HCT116 (cell line): ENCODE measurements around the gene NFS1. TPM values are rescaled to one million over a fixed set of nuclear protein-coding genes. Genes with fewer than 3 reads are reported as not detected.

Experiments
- ATAC-seq: fragments of 200-7000 bp; cut with Tn5 transposase; 2 replicates; pipeline ENCODE4 v1.9.1; 2020; ENCODE audit warnings: mild to moderate bottlenecking, moderate library complexity
- BruUV-seq: library from RNA; stranded (reverse); fragments of 400-500 nt; replicated peaks from 2 replicates; lab custom pipeline; 2021; lab: Mats Ljungman, UMichigan
- CTCF ChIA-PET: fragments of 300-600 bp; sonication (Branson Sonifier 250); formaldehyde crosslinking; loops from one replicate; lab custom pipeline; 2021; ENCODE audit warnings: antibody characterized with exemption; lab: Charles Lee
- POLR2A ChIA-PET: fragments of 300-600, 350-600 bp; sonication (Branson Sonifier 250); formaldehyde crosslinking; loops from one replicate; lab custom pipeline; 2021; ENCODE audit warnings: antibody characterized with exemption; lab: Charles Lee
- RAD21 ChIA-PET, 2 experiments: fragments of 300-600 bp; sonication (Branson Sonifier 250); formaldehyde crosslinking; loops; one replicate each; lab custom pipeline; 2023; ENCODE audit warnings: low total read pairs in 2 of 2; ENCODE audit not compliant: uncharacterized antibody in 2 of 2, unreplicated experiment in 2 of 2, low non-redundant PET in 1 of 2; lab: Charles Lee
- DNase-seq: peaks from one replicate; pipeline ENCODE4 v3.0.0-alpha.2; 2010; ENCODE audit warnings: low read depth, low spot score
- H2AFZ ChIP-seq: fragments of 200-600 bp; shearing (Covaris generic), sonication (generic); 2 replicates; pipeline ENCODE4 v1.6.1; 2017; ENCODE audit warnings: low read depth, mixed run types, mixed read lengths, antibody characterized with exemption, low read length; ENCODE audit not compliant: poor library complexity, severe bottlenecking
- H3K27ac ChIP-seq: 2 replicates; pipeline ENCODE4 v1.5.1; 2012; ENCODE audit warnings: low read depth, low read length
- H3K27me3 ChIP-seq: fragments of 200-600 bp; sonication (generic); 2 replicates; pipeline ENCODE4 v1.6.1; 2016; ENCODE audit warnings: mixed run types, low read length, mixed read lengths; ENCODE audit not compliant: insufficient read depth
- H3K36me3 ChIP-seq, 2 experiments: fragments of 200-500 bp in 1 of 2; fragments of 200-600 bp in 1 of 2; sonication (Bioruptor generic) in 1 of 2; sonication (generic) in 1 of 2; 2 replicates each; pipeline versions ENCODE4 v1.5.1 to v1.6.1; 2014 to 2016; ENCODE audit warnings: low read length in 2 of 2, inconsistent platforms in 1 of 2, mixed read lengths in 1 of 2, mixed run types in 1 of 2; ENCODE audit not compliant: insufficient read depth in 2 of 2, control insufficient read depth in 1 of 2
- H3K4me1 ChIP-seq, 2 experiments: fragments of 200-600 bp in 1 of 2; sonication (generic) in 1 of 2; 2 replicates each; pipeline versions ENCODE4 v1.5.1 to v1.6.1; 2012 to 2017; ENCODE audit warnings: low read length in 2 of 2, inconsistent platforms in 1 of 2, mild to moderate bottlenecking in 1 of 2, mixed read lengths in 1 of 2, mixed run types in 1 of 2, moderate library complexity in 1 of 2; ENCODE audit not compliant: insufficient read depth in 2 of 2, control insufficient read depth in 1 of 2
- H3K4me2 ChIP-seq: fragments of 200-600 bp; sonication (generic); 2 replicates; pipeline ENCODE4 v1.6.1; 2017; ENCODE audit warnings: mixed run types, low read length, mixed read lengths
- H3K4me3 ChIP-seq, 2 experiments: fragments of 200-600 bp in 1 of 2; sonication (generic) in 1 of 2; replicated peaks in 1 of 2; 2 replicates each; pipeline ENCODE4 v1.5.1; 2011 to 2016; ENCODE audit warnings: low read length in 2 of 2, control low read depth in 1 of 2, low read depth in 1 of 2, mild to moderate bottlenecking in 1 of 2, mixed read lengths in 1 of 2, mixed run types in 1 of 2
- H3K79me2 ChIP-seq: fragments of 200-600 bp; sonication (generic); 2 replicates; pipeline ENCODE4 v1.6.1; 2017; ENCODE audit warnings: mild to moderate bottlenecking, mixed run types, low read length, moderate library complexity, mixed read lengths; ENCODE audit not compliant: insufficient read depth
- H3K9ac ChIP-seq: fragments of 200-600 bp; sonication (generic); 2 replicates; pipeline ENCODE4 v1.6.1; 2016; ENCODE audit warnings: low read length, mixed read lengths
- H3K9me2 ChIP-seq: fragments of 200-600 bp; sonication (generic), shearing (Covaris generic); 2 replicates; pipeline ENCODE4 v1.6.1; 2017; ENCODE audit warnings: mixed run types, mild to moderate bottlenecking, moderate library complexity; ENCODE audit not compliant: insufficient read depth
- H3K9me3 ChIP-seq, 2 experiments: fragments of 200-500 bp in 1 of 2; fragments of 200-600 bp in 1 of 2; sonication (Bioruptor generic) in 1 of 2; sonication (generic) in 1 of 2; 2 replicates each; pipeline ENCODE4 v1.6.1; 2014 to 2017; ENCODE audit warnings: low read length in 2 of 2, mixed read lengths in 2 of 2, inconsistent platforms in 1 of 2, low read depth in 1 of 2, mild to moderate bottlenecking in 1 of 2, mixed run types in 1 of 2, moderate library complexity in 1 of 2; ENCODE audit not compliant: control insufficient read depth in 1 of 2, insufficient read depth in 1 of 2
- H4K20me1 ChIP-seq: fragments of 200-600 bp; sonication (generic), shearing (Covaris generic); 2 replicates; pipeline ENCODE4 v1.6.1; 2017; ENCODE audit warnings: mixed run types, mild to moderate bottlenecking, moderate library complexity; ENCODE audit not compliant: insufficient read depth
- CTCF ChIP-seq, 3 experiments: fragments of 200-600 bp in 1 of 3; sonication (generic) in 1 of 3; IDR thresholded peaks in 2 of 3; conservative IDR thresholded peaks in 1 of 3; 2 replicates each; pipeline ENCODE4 v1.5.1; 2012 to 2017; ENCODE audit warnings: low read depth in 2 of 3, low read length in 2 of 3, antibody characterized with exemption in 1 of 3, borderline replicate concordance in 1 of 3, control low read depth in 1 of 3, mild to moderate bottlenecking in 1 of 3, mixed read lengths in 1 of 3, mixed run types in 1 of 3, moderate library complexity in 1 of 3; ENCODE audit not compliant: insufficient read depth in 1 of 3
- ELF1 ChIP-seq: IDR thresholded peaks from 2 replicates; pipeline ENCODE4 v1.6.1; 2012; ENCODE audit warnings: low read depth, borderline replicate concordance
- REST ChIP-seq: IDR thresholded peaks from 2 replicates; pipeline ENCODE4 v1.6.1; 2012; ENCODE audit warnings: low read depth
- SRF ChIP-seq: IDR thresholded peaks from 2 replicates; pipeline ENCODE4 v1.6.1; 2012; ENCODE audit warnings: low read depth
- ZBTB33 ChIP-seq: IDR thresholded peaks from 2 replicates; pipeline ENCODE4 v1.6.1; 2011; ENCODE audit warnings: mild to moderate bottlenecking, low read length, moderate library complexity; ENCODE audit not compliant: insufficient replicate concordance; ENCODE audit errors: extremely low read depth
- ZFX ChIP-seq: fragments of 450-650 bp; IDR thresholded peaks from 2 replicates; pipeline ENCODE4 v1.6.1; 2017
- intact Hi-C: fragments of 100-400 bp; cut with micrococcal nuclease; formaldehyde crosslinking; loops from 2 replicates; pipeline ENCODE4 v1.10.0; 2022
- total RNA-seq: library from RNA; stranded (reverse); gene quantifications from one replicate; pipeline ENCODE4 v1.2.1, GENCODE V29; 2021; ENCODE audit not compliant: unreplicated experiment

NFS1 gene
- total RNA-seq, 1 experiment from 2014 or later, result 33.9 TPM

- TF ChIP-seq ZBTB33 (no peak), REST (no peak), ELF1 (no peak)
These were observed 21.3 kb upstream of the NFS1 start (continued) for GRCh38 chr20:35720165-35721123.

- RAD21 ChIA-PET, result no interaction called here
- DNase-seq (no peak), ATAC-seq (no peak)
- BruUV-seq, result no TSS peak
- POLR2A ChIA-PET, result interaction anchor here (0.7 to 1.6 kb wide), 4 partner anchors 11 to 22 kb away, joined by 3 to 5 read pairs (median 4); partner anchors contain the start of gene RBM39
- Histone ChIP-seq H3K9ac (no peak overlapping the region), H3K79me2 (peaks cover 100% of the 10 kb centered on the region), H3K9me2 (no peaks in the 10 kb centered on the region), H3K9me3 (no peaks in the 10 kb centered on the region), H4K20me1 (peaks cover 44% of the 10 kb centered on the region), H3K27me3 (no peaks in the 10 kb centered on the region), H3K27ac (no peak overlapping the region), H2AFZ (no peak overlapping the region), H3K4me3 (no peak overlapping the region), H3K4me2 (no peak overlapping the region), H3K4me1 (no peaks in the 10 kb centered on the region), H3K36me3 (peaks cover 82 to 90% of the 10 kb centered on the region in 2 experiments)
- TF ChIP-seq SRF (no peak), CTCF (IDR thresholded peaks at IDR 0.05 in 2 of 3, conservative IDR thresholded peaks at IDR 0.05 in 1 of 3; ENCODE audit: borderline replicate concordance in 1 of 3, insufficient read depth in 1 of 3, low read depth in 2 of 3, low read length in 2 of 3) (no peak), ZFX (no peak)
- intact Hi-C loops, result loop anchor here (1.0 kb wide), 1 partner anchor 40 kb away; no protein-coding TSS in a partner anchor
- CTCF ChIA-PET, result no interaction called here
These were observed 20.6 kb upstream of the NFS1 start for GRCh38 chr20:35719717-35720116.
